Loucy (cell line): Measurements from ENCODE around the gene MOV10L1.

ENCODE experiments used
- H2AFZ ChIP-seq: fragments of 200-600 bp; sonication (generic); 2 replicates; pipeline ENCODE4 v1.6.0; 2016; ENCODE audit warnings: antibody characterized with exemption, mild to moderate bottlenecking, low read length, moderate library complexity
- H3F3A ChIP-seq: fragments of 200-600 bp; 2 replicates; pipeline ENCODE4 v1.6.0; 2016; ENCODE audit warnings: antibody characterized with exemption, low read depth, mild to moderate bottlenecking
- H3K27me3 ChIP-seq: fragments of 200-600 bp; sonication (generic); 2 replicates; pipeline ENCODE4 v1.6.1; 2014; ENCODE audit warnings: low read length, mild to moderate bottlenecking; ENCODE audit not compliant: insufficient read depth, poor library complexity, severe bottlenecking
- H3K36me3 ChIP-seq: fragments of 200-600 bp; sonication (generic); 2 replicates; pipeline ENCODE4 v1.6.1; 2016; ENCODE audit warnings: low read length; ENCODE audit not compliant: insufficient read depth
- H3K4me1 ChIP-seq: fragments of 200-600 bp; sonication (generic); 2 replicates; pipeline ENCODE4 v1.5.1; 2014; ENCODE audit warnings: low read length, mild to moderate bottlenecking; ENCODE audit not compliant: insufficient read depth, poor library complexity, severe bottlenecking
- H3K4me2 ChIP-seq: fragments of 200-600 bp; sonication (generic); 2 replicates; pipeline ENCODE4 v1.6.0; 2014; ENCODE audit warnings: antibody characterized with exemption, low read length, low read depth, mild to moderate bottlenecking; ENCODE audit not compliant: poor library complexity, severe bottlenecking
- H3K4me3 ChIP-seq: fragments of 200-600 bp; sonication (generic); 2 replicates; pipeline ENCODE4 v1.5.1; 2014; ENCODE audit warnings: low read length, mild to moderate bottlenecking, mixed read lengths; ENCODE audit not compliant: poor library complexity, severe bottlenecking
- H3K79me2 ChIP-seq: fragments of 200-600 bp; sonication (generic); 2 replicates; pipeline ENCODE4 v1.6.1; 2014; ENCODE audit warnings: low read length; ENCODE audit not compliant: insufficient read depth
- H3K9ac ChIP-seq: fragments of 200-600 bp; sonication (generic); 2 replicates; pipeline ENCODE4 v1.6.0; 2014; ENCODE audit warnings: mild to moderate bottlenecking, low read depth, low read length, moderate library complexity; ENCODE audit not compliant: poor library complexity, severe bottlenecking
- H3K9me2 ChIP-seq: fragments of 200-600 bp; sonication (generic); replicated peaks from 2 replicates; pipeline ENCODE4 v1.6.1; 2016; ENCODE audit warnings: low read depth, low read length, mixed read lengths
- H3K9me3 ChIP-seq: fragments of 200-600 bp; sonication (generic); 2 replicates; pipeline ENCODE4 v1.6.1; 2014; ENCODE audit warnings: mild to moderate bottlenecking, antibody characterized with exemption, low read length, low read depth; ENCODE audit not compliant: insufficient read depth
- H4K20me1 ChIP-seq: fragments of 200-600 bp; sonication (generic); 2 replicates; pipeline ENCODE4 v1.6.0; 2014; ENCODE audit warnings: antibody characterized with exemption, low read length, mild to moderate bottlenecking; ENCODE audit not compliant: insufficient read depth, poor library complexity, severe bottlenecking
- EZH2phosphoT487 ChIP-seq: fragments of 200-600 bp; IDR thresholded peaks from 2 replicates; pipeline ENCODE4 v1.6.1; 2018; ENCODE audit warnings: antibody characterized with exemption, mild to moderate bottlenecking, moderate library complexity, borderline replicate concordance
- TF ChIP-seq, protein P1 (sequence below): fragments of 200-600 bp; sonication (generic); conservative IDR thresholded peaks from 2 replicates; pipeline ENCODE4 v1.5.1; 2014; ENCODE audit warnings: mild to moderate bottlenecking, antibody characterized with exemption, low read length

MOV10L1 gene

GRCh38 chr22:50058061-50058905 lies 31.5 kb upstream of the MOV10L1 start, which contains the start of gene TTLL8:
Gene TTLL8, minus strand, starts transcription at chr22:50058298.
- no peak for TF ChIP-seq EZH2phosphoT487
- TF ChIP-seq, protein P1, sequence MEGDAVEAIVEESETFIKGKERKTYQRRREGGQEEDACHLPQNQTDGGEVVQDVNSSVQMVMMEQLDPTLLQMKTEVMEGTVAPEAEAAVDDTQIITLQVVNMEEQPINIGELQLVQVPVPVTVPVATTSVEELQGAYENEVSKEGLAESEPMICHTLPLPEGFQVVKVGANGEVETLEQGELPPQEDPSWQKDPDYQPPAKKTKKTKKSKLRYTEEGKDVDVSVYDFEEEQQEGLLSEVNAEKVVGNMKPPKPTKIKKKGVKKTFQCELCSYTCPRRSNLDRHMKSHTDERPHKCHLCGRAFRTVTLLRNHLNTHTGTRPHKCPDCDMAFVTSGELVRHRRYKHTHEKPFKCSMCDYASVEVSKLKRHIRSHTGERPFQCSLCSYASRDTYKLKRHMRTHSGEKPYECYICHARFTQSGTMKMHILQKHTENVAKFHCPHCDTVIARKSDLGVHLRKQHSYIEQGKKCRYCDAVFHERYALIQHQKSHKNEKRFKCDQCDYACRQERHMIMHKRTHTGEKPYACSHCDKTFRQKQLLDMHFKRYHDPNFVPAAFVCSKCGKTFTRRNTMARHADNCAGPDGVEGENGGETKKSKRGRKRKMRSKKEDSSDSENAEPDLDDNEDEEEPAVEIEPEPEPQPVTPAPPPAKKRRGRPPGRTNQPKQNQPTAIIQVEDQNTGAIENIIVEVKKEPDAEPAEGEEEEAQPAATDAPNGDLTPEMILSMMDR: no peak
- no peaks in the 10 kb centered on the region for H3K9me3 ChIP-seq
- no peak within 1 kb of the TSS for H3K9ac ChIP-seq
- H3K79me2 ChIP-seq: no peaks in the 10 kb centered on the region
- no peaks in the 10 kb centered on the region for H3K36me3 ChIP-seq
- no peaks in the 10 kb centered on the region for H3K4me1 ChIP-seq
- no peak within 1 kb of the TSS for H3K4me2 ChIP-seq
- no peaks in the 10 kb centered on the region for H4K20me1 ChIP-seq
- no peaks in the 10 kb centered on the region for H3F3A ChIP-seq
- H3K27me3 ChIP-seq: no peaks in the 10 kb centered on the region
- no peak within 1 kb of the TSS for H2AFZ ChIP-seq
- H3K9me2 ChIP-seq: no peaks in the 10 kb centered on the region
- H3K4me3 ChIP-seq: no peak within 1 kb of the TSS

- no peaks in the 10 kb centered on the region for H3K4me1 ChIP-seq
- TF ChIP-seq EZH2phosphoT487: no peak
- TF ChIP-seq, protein P1: no peak
- H3K4me2 ChIP-seq: no peak overlapping the region
- no peaks in the 10 kb centered on the region for H3K79me2 ChIP-seq
- H4K20me1 ChIP-seq: no peaks in the 10 kb centered on the region
- H3K36me3 ChIP-seq: no peaks in the 10 kb centered on the region
- no peaks in the 10 kb centered on the region for H3F3A ChIP-seq
- H3K9ac ChIP-seq: no peak overlapping the region
- H3K27me3 ChIP-seq: no peaks in the 10 kb centered on the region
- no peak overlapping the region for H2AFZ ChIP-seq
- H3K4me3 ChIP-seq: no peak overlapping the region
- H3K9me3 ChIP-seq: no peaks in the 10 kb centered on the region
- no peaks in the 10 kb centered on the region for H3K9me2 ChIP-seq
Measured at GRCh38 chr22:50058906-50059880, 30.6 kb upstream of the MOV10L1 start.

DNA sequence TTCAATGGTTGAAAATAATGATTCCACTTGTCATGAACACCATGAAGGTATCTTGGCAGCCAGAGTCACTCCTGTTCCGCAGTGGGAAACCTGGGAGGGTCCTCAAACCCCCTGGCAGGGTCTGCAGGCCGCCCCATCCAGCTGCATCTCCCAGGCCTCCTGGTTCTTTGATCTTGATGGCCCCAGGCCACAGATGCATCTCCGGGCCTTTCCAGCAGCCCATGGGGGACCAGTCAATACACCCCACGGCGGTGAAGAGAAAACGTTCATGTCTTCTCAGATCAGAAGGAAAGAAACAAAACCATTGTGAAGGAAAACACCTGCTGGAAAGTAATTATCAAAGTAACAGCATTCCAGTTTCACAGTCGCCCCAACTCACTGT lies 29.9 kb upstream of the MOV10L1 start:
- H3K9me2 ChIP-seq: no peaks in the 10 kb centered on the region
- no peaks in the 10 kb centered on the region for H3K9me3 ChIP-seq
- no peaks in the 10 kb centered on the region for H4K20me1 ChIP-seq
- no peak overlapping the region for H2AFZ ChIP-seq
- no peaks in the 10 kb centered on the region for H3K36me3 ChIP-seq
- no peaks in the 10 kb centered on the region for H3K4me1 ChIP-seq
- no peaks in the 10 kb centered on the region for H3K27me3 ChIP-seq
- TF ChIP-seq, protein P1: no peak
- no peak for TF ChIP-seq EZH2phosphoT487
- no peak overlapping the region for H3K9ac ChIP-seq
- H3K4me2 ChIP-seq: no peak overlapping the region
- H3K4me3 ChIP-seq: no peak overlapping the region
- H3F3A ChIP-seq: no peaks in the 10 kb centered on the region
- H3K79me2 ChIP-seq: no peaks in the 10 kb centered on the region
